Mucosa of stomach (tissue), 1 donor: ENCODE measurements around the gene MRGPRF.

Experiments used
- H3K27me3 ChIP-seq: one replicate; pipeline ENCODE4 v1.7.0; 2013; ENCODE audit warnings: mild to moderate bottlenecking, low read length; ENCODE audit not compliant: control insufficient read depth, insufficient read depth
- H3K36me3 ChIP-seq: one replicate; pipeline ENCODE4 v1.7.0; 2013; ENCODE audit warnings: low read length; ENCODE audit not compliant: control insufficient read depth, insufficient read depth
- H3K4me1 ChIP-seq: one replicate; pipeline ENCODE4 v1.7.0; 2013; ENCODE audit warnings: mild to moderate bottlenecking, low read length; ENCODE audit not compliant: control insufficient read depth, insufficient read depth
- H3K4me3 ChIP-seq: one replicate; pipeline ENCODE4 v1.7.0; 2013; ENCODE audit warnings: low read length
- H3K9ac ChIP-seq: one replicate; pipeline ENCODE4 v1.7.0; 2013; ENCODE audit warnings: mild to moderate bottlenecking, low read length, moderate library complexity
- H3K9me3 ChIP-seq: one replicate; pipeline ENCODE4 v1.7.0; 2013; ENCODE audit warnings: mild to moderate bottlenecking, low read length, moderate library complexity; ENCODE audit not compliant: control insufficient read depth
- donor health status: Pancreatic carcinoma.

MRGPRF gene

DNA sequence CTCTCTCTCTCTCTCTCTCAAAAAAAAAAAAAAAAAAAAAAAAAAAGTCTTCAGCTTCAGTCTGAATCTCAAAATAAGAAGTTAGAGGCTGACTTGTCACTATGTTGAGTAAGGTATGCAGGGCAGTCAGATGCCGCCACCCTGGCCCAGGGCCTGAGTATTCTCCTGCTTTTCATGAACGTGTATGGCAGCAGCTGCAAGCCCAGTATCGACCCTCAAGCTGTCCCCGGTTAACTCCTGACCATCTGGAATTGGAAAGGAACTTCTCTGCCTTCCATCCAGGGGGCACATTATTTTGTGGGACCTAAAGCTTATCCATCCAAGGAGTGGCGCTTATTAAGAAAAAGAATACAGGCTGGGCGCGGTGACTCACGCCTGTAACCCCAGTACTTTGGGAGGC, 43.7 kb downstream of the MRGPRF start:
- Histone ChIP-seq H3K4me3 (no peak overlapping the region), H3K4me1 (no peaks in the 10 kb centered on the region), H3K27me3 (peaks cover 3% of the 10 kb centered on the region), H3K9ac (no peak overlapping the region), H3K36me3 (no peaks in the 10 kb centered on the region), H3K9me3 (no peaks in the 10 kb centered on the region)

DNA sequence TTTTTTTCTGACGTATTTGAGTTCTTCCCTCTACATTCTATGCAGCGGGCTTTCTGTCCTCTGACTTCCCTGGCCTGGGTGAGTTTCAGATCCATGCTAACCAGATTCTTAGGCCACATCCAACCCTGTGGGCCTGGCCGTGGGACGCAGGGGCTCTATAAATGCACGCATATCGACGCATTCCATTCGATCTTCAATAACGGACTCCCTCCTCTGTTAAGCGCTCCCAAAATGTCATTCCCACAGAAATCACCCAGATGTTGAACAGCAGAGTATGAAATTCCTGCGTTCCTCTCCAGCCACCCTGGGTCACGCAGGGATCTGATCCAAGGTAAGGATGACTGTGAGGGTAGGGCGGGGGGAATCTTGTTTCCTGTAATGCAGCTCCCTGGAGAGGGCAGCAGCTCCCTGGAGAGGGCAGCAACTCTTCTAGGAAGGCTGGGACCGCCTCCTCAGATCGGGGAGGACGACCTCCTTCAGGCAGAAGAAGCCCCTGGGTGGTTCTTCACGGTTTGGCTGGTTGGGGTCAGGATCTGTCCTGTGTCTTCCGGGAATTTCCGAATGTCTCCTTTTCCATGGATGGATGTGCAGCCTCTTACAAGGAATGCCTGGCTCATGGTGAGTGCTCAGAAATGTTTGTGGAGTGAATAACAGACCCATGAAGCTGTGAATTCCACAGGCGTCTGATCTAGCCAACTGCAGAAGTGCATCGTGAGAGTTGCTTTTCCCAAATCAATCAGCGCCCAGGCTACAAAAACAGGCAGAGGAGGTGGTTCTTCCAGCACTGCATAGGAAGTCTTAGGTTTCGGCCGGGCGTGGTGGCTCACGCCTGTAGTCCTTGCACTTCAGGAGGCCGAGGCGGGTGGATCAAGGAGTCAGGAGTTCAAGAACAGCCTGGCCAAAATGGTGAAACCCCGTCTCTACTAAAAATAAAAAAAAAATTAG, 44.5 kb downstream of the MRGPRF start:
- Histone ChIP-seq H3K27me3 (peaks cover 3% of the 10 kb centered on the region), H3K9ac (no peak overlapping the region)

GRCh38 chr11:68966894-68967780, 45.9 kb downstream of the MRGPRF start:
- H3K4me1 ChIP-seq, result no peaks in the 10 kb centered on the region
- peaks cover 3% of the 10 kb centered on the region for H3K27me3 ChIP-seq
- no peak overlapping the region for H3K4me3 ChIP-seq
- no peak overlapping the region for H3K9ac ChIP-seq
- no peaks in the 10 kb centered on the region for H3K36me3 ChIP-seq
- no peaks in the 10 kb centered on the region for H3K9me3 ChIP-seq

More for the DNA sequence above, 44.5 kb downstream of the MRGPRF start:
- no peaks in the 10 kb centered on the region for H3K4me1 ChIP-seq
- no peaks in the 10 kb centered on the region for H3K36me3 ChIP-seq
- no peak overlapping the region for H3K4me3 ChIP-seq
- no peaks in the 10 kb centered on the region for H3K9me3 ChIP-seq

DNA sequence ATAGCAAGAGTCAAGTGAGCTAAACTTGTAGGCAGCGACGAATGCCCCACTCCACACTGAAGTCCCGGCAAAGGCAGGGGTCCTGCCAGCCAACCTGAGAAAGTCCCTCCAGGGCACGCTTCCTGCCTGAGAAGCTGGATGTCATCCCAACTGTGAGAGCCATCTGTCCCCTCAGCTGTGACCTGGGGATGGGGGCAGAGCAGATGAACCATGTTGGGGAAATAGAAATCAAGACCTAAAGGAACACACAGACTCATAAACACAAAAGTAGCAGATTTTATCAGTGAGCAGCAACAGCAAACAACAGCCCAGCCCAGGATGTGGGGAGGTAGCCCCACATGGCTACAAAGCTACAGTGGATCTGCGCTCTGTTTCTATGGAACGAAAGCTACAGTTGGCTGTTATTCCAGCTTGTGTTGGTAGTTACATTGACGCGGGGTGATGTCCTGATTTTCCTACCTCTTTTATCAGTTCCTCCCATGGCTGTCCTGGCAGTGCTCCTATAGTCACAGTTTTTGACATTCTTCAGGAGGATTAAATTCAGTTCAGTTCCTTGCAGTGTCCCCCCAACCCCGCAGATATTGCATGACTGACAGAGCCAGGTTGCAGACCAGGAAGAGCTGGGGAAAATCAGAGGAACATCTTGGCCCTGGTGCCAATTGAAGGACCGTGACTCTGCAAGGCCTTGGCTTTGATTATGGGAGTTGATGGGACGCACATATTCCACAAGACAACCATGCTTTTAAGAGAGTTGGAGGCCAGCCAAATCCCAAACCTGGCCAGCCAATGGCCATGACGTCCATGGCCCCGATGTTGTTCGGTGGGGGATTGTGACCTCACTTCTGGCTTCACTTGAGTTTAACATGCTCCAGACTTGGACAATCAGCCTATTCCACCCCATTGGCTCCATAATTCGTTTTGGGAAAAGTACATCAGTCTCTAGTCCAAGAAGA, 46.9 kb downstream of the MRGPRF start:
- Histone ChIP-seq H3K4me1 (no peaks in the 10 kb centered on the region), H3K9me3 (no peaks in the 10 kb centered on the region), H3K9ac (no peak overlapping the region), H3K36me3 (no peaks in the 10 kb centered on the region), H3K27me3 (no peaks in the 10 kb centered on the region), H3K4me3 (no peak overlapping the region)

GRCh38 chr11:68963779-68964178, 49.3 kb downstream of the MRGPRF start:
- Histone ChIP-seq H3K27me3 (no peaks in the 10 kb centered on the region), H3K9me3 (no peaks in the 10 kb centered on the region), H3K4me3 (no peak overlapping the region), H3K4me1 (no peaks in the 10 kb centered on the region), H3K36me3 (no peaks in the 10 kb centered on the region), H3K9ac (no peak overlapping the region)

DNA sequence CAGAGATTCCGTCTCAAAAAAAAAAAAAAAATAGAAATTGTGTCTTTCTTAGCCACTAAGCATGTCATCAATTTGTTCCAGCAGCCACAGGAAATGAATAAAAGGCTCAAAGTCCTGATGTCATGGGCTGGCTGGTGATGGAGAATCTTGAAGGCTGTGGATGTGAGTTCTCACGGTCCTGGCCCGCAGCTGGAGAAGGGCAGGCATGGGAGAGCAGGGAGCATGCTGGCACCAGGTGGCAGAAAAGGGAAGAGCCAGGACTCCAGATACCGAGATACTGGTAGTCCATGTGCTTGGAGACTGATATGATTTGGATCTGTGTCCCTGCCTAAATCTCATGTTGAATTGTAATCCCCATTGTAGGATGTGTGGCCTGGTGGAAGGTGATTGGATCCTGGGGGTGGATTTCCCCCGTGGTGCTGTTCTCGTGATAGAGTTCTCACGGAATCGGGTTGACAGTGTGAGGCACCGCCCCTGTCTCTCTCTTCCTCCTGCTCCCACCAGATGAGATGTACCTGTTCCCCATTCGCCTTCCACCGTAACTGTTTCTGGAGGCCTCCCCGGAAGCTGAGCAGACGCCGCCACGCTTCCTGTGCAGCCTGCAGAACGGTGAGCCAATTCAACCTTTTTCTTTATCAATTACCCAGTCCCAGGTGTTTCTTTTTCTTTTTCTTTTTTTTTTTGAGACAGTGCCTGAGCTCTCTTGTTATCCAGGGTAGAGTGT, 50.4 kb downstream of the MRGPRF start:
- Histone ChIP-seq H3K27me3 (no peaks in the 10 kb centered on the region), H3K36me3 (no peaks in the 10 kb centered on the region)

GRCh38 chr11:68961245-68961644, 51.8 kb downstream of the MRGPRF start:
- H3K4me1 ChIP-seq, result no peaks in the 10 kb centered on the region
- no peaks in the 10 kb centered on the region for H3K36me3 ChIP-seq
- peaks cover 2% of the 10 kb centered on the region for H3K27me3 ChIP-seq

More for the DNA sequence above, 50.4 kb downstream of the MRGPRF start:
- no peak overlapping the region for H3K4me3 ChIP-seq
- no peaks in the 10 kb centered on the region for H3K4me1 ChIP-seq
- no peaks in the 10 kb centered on the region for H3K9me3 ChIP-seq
- no peak overlapping the region for H3K9ac ChIP-seq

DNA sequence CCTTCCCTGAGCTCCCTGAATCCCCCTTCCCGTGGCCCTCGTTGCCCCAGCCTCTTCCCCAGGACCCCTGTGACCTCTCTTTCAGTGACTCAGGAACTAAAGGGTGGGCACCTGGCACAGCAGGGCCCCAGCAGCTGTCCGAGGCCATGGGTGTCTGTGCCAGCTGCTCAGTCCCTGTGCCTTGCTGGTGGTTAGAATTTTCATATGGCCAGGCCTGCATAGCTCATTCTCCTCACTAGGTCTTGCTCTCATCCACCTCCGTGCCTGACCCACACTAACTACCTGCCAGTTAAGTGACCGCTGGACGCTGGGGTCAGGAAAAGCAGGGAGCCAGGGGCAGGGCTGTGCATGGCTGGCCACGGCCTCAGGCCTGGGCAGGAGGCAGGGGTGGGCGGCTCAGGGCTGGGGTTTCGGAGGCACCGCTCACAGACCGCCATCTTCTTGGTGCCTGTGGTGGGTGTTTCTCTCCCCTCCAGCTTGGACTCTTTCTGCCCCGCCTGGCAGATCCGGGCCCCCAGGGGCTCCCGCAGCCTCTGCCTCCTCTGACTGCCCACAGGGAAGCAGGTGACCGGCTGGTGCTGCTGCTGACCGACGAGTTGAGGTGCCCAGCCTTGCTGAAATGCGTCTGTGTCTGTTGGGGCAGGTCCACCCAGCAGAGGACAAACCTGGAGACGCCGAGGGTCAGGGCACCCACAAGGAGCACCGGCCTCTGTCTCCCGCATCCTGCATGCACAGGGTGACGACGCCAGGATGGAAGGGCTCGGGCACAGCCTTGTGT, 52.6 kb downstream of the MRGPRF start:
- no peak overlapping the region for H3K4me3 ChIP-seq
- no peaks in the 10 kb centered on the region for H3K36me3 ChIP-seq
- H3K9ac ChIP-seq, result no peak overlapping the region
- peaks cover 2% of the 10 kb centered on the region for H3K27me3 ChIP-seq
- no peaks in the 10 kb centered on the region for H3K9me3 ChIP-seq
- H3K4me1 ChIP-seq, result peaks cover 2% of the 10 kb centered on the region

More at GRCh38 chr11:68961245-68961644, 51.8 kb downstream of the MRGPRF start:
- Histone ChIP-seq H3K9ac (no peak overlapping the region), H3K9me3 (no peaks in the 10 kb centered on the region), H3K4me3 (no peak overlapping the region)

DNA sequence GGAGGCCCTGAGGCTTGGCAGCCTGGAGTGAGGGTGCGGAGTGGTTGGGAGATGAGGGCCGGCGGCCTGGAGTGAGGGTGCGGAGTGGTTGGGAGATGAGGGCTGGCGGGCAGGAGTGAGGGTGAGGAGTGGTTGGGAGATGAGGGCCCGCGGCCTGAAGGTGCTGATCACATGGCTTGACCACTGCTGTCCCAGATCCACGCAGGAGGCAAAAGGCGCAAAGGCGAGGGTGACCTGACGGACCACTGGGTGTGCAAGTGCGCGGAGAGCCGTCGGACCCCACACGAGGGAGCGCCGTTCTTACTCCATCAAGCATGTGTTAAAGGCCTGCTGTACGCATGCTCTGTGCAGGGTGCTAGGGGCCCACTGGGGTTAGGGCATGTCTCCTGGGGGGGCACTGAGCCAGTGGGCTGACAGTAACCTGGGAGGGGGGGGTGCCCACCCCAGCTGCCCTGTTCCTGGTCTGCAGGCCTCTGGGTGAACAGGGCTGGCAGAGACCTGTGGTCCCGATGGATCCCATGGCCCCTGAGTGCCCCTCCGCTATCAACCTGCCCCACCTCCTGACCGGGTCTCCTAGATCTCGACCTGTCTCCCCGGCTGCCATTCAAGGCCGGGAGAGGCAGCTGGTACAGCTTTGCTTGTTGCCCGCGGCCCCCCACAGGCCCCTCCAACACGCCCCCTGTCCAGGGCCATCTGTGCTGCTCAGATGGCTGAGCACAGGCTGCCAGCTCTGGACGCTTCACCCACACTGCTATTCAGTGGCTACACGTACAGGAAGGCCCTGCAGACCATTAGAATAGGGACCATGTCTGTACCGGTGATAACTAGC, 53.4 kb downstream of the MRGPRF start:
- Histone ChIP-seq H3K27me3 (peaks cover 2% of the 10 kb centered on the region), H3K4me1 (peaks cover 9% of the 10 kb centered on the region), H3K9ac (no peak overlapping the region), H3K4me3 (no peak overlapping the region), H3K36me3 (no peaks in the 10 kb centered on the region), H3K9me3 (no peaks in the 10 kb centered on the region)

DNA sequence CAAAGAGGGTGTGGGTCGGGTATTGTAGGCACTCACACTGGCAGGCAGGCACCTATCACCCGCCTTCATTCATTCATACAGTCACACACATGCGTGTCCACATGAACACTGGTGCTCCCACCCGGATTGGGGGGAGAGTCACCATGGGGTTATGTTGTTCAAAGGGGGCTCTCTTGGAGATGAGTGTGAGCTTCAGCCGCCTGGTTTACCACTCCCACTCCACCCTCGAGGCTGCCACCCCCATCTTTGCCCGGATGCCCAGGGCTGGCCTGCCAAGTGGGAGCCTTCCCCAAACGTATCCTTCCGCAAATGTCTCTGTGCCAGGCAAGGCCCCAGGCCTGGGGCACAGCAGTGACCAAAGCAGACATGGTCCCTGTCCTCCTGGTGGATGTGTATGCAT, 54.8 kb downstream of the MRGPRF start:
- Histone ChIP-seq H3K9ac (no peak overlapping the region), H3K36me3 (no peaks in the 10 kb centered on the region), H3K4me3 (no peak overlapping the region), H3K27me3 (peaks cover 2% of the 10 kb centered on the region), H3K9me3 (no peaks in the 10 kb centered on the region), H3K4me1 (peaks cover 9% of the 10 kb centered on the region)
